T-helper 2 cell treated with Interferon-gamma antibody and Interleukin-4, amounts not matched to agents 5 μg/mL and 100 μg/mL, for 36 hours (primary cell): ENCODE results near the gene SPAG9.

Experiments used
- DNase-seq: peaks from one replicate; pipeline ENCODE4 v3.0.0; 2021; ENCODE audit warnings: low spot score
- H3K27ac Mint-ChIP-seq: one replicate; pipeline ENCODE4 v1.8.0; 2021; ENCODE audit warnings: mild to moderate bottlenecking, mixed read lengths
- H3K27me3 Mint-ChIP-seq: one replicate; pipeline ENCODE4 v1.8.0; 2021; ENCODE audit warnings: low read depth, mixed read lengths
- H3K36me3 Mint-ChIP-seq: one replicate; pipeline ENCODE4 v1.8.0; 2021; ENCODE audit warnings: low read depth, mixed read lengths
- H3K4me1 Mint-ChIP-seq: one replicate; pipeline ENCODE4 v1.8.0; 2021; ENCODE audit warnings: low read depth, mixed read lengths
- H3K4me3 Mint-ChIP-seq: one replicate; pipeline ENCODE4 v1.8.0; 2022; ENCODE audit warnings: mild to moderate bottlenecking, moderate library complexity, mixed read lengths
- H3K9me3 Mint-ChIP-seq: one replicate; pipeline ENCODE4 v1.8.0; 2021; ENCODE audit warnings: mixed read lengths

Gene SPAG9

GRCh38 chr17:50914505-50915063 lies 206.1 kb downstream of the SPAG9 start:
- Mint-ChIP-seq H3K27ac (no peak overlapping the region), H3K9me3 (no peaks in the 10 kb centered on the region)

DNA sequence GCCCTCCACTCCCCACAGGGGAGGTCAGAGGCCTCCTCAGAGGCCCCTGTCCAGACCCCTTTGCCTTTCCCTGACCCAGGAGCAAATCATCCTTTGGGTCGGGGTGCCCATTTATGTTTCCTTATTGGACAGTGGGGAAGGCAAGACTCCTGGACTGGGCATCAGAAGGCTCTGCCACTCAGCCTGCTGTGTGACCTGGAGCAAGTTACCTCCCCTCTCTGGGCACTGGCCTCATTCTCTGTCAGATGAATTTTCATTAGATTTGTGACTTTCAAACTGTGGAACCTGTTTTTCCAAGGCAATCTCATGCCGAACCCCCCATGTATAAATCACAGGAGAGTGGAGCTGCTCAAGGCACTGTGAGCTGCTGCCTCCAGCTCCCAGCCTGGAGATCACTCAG lies 207.5 kb downstream of the SPAG9 start:
- Mint-ChIP-seq H3K4me1 (peaks cover 29% of the 10 kb centered on the region), H3K9me3 (no peaks in the 10 kb centered on the region), H3K27ac (no peak overlapping the region), H3K4me3 (no peak overlapping the region), H3K27me3 (no peaks in the 10 kb centered on the region), H3K36me3 (no peaks in the 10 kb centered on the region)
- DNase-seq, result no peak

More at GRCh38 chr17:50914505-50915063, 206.1 kb downstream of the SPAG9 start:
- peaks cover 32% of the 10 kb centered on the region for H3K4me1 Mint-ChIP-seq
- H3K27me3 Mint-ChIP-seq, result no peaks in the 10 kb centered on the region
- no peak overlapping the region for H3K4me3 Mint-ChIP-seq
- no peak for DNase-seq
- H3K36me3 Mint-ChIP-seq, result no peaks in the 10 kb centered on the region
